ENCODE data around the gene LRIT2.

LRIT2 gene

GRCh38 chr10:84241185-84241790, 15.9 kb upstream of the LRIT2 start, which contains the start of gene LRIT1:
TSS of gene LRIT1 (minus strand) at chr10:84241546. CDS start at chr10:84241439, 107 bp downstream.
- DNase-seq, result no peak

- DNase-seq, result no peak
Observed at GRCh38 chr10:84238909-84239308, 13.6 kb upstream of the LRIT2 start.

GRCh38 chr10:84237199-84238051, 12.1 kb upstream of the LRIT2 start:
- DNase-seq, result no peak

GRCh38 chr10:84236807-84237198, 11.5 kb upstream of the LRIT2 start:
- DNase-seq, result no peak

GRCh38 chr10:84235096-84235495, 9.8 kb upstream of the LRIT2 start:
- DNase-seq, result no peak

- no peak for DNase-seq
Observed at GRCh38 chr10:84234479-84234878, 9.1 kb upstream of the LRIT2 start.

GRCh38 chr10:84233940-84234339, 8.6 kb upstream of the LRIT2 start:
- no peak for DNase-seq

- no peak for DNase-seq
Observed at GRCh38 chr10:84232376-84232775, 7.0 kb upstream of the LRIT2 start.

- no peak for DNase-seq
Observed at GRCh38 chr10:84230359-84230758, 5.0 kb upstream of the LRIT2 start.

- no peak for DNase-seq
Observed at GRCh38 chr10:84227810-84228209, 2.5 kb upstream of the LRIT2 start.

GRCh38 chr10:84226616-84227015, 1.3 kb upstream of the LRIT2 start:
- no peak for DNase-seq

GRCh38 chr10:84224411-84225028, 824 bp downstream of the LRIT2 start:
- DNase-seq, result no peak

- DNase-seq, result no peak
Observed at GRCh38 chr10:84221916-84222315, 3.4 kb downstream of the LRIT2 start.

GRCh38 chr10:84217746-84218145, 7.6 kb downstream of the LRIT2 start:
- no peak for DNase-seq

- DNase-seq, result no peak
Observed at GRCh38 chr10:84216834-84217233, 8.5 kb downstream of the LRIT2 start.

GRCh38 chr10:84214612-84215235, 10.6 kb downstream of the LRIT2 start:
- no peak for DNase-seq

- no peak for DNase-seq
Observed at GRCh38 chr10:84214046-84214572, 11.2 kb downstream of the LRIT2 start.

- no peak for DNase-seq
Observed at GRCh38 chr10:84213076-84213475, 12.3 kb downstream of the LRIT2 start.

GRCh38 chr10:84212014-84212413, 13.3 kb downstream of the LRIT2 start:
- DNase-seq, result no peak

- DNase-seq, result no peak
Observed at GRCh38 chr10:84211566-84211965, 13.8 kb downstream of the LRIT2 start.

GRCh38 chr10:84208023-84208422, 17.3 kb downstream of the LRIT2 start:
- DNase-seq, result no peak

GRCh38 chr10:84205853-84206525, 19.4 kb downstream of the LRIT2 start:
- DNase-seq, result no peak
